BJ (cell line): Measurements from ENCODE around the gene RFT1. TPM values are rescaled to one million over a fixed set of nuclear protein-coding genes. Genes with fewer than 3 reads are reported as not detected.
"Not testable (repeated sequence)": the region's sequence is repeated elsewhere in the genome, so short reads cannot be mapped to it uniquely, and the experiment has no call there.

Experiments
- CTCF ChIA-PET: fragments of 350-600 bp; formaldehyde crosslinking; extraction: SDS; loops from one replicate; lab custom pipeline; 2021; ENCODE audit warnings: antibody characterized with exemption, inconsistent platforms; lab: Yijun Ruan, JAX
- POLR2A ChIA-PET: fragments of 300-600 bp; sonication (Branson Sonifier 250); formaldehyde crosslinking; extraction: SDS; loops from one replicate; lab custom pipeline; 2021; ENCODE audit warnings: antibody characterized with exemption; lab: Charles Lee
- DNase-seq: peaks from one replicate; pipeline ENCODE4 v3.0.0-alpha.2; 2011; ENCODE audit warnings: low read depth
- H3K27me3 ChIP-seq: 2 replicates; pipeline ENCODE4 v1.6.0; 2011; ENCODE audit warnings: low read length; ENCODE audit not compliant: control insufficient read depth, insufficient read depth
- H3K36me3 ChIP-seq: 2 replicates; pipeline ENCODE4 v1.5.1; 2011; ENCODE audit warnings: low read length; ENCODE audit not compliant: control insufficient read depth, insufficient read depth
- H3K4me3 ChIP-seq: 2 replicates; pipeline ENCODE4 v1.5.1; 2011; ENCODE audit warnings: low read depth, mild to moderate bottlenecking, control low read depth, low read length
- polyA plus RNA-seq: library from polyadenylated mRNA; depleted of rRNA; stranded (reverse); fragments of >200 nt; gene quantifications from 2 replicates; pipeline ENCODE4 v1.2.3, GENCODE V29; 2011
- TF ChIP-seq, protein P1 (sequence below): IDR thresholded peaks from 2 replicates; pipeline ENCODE4 v1.5.1; 2011; ENCODE audit warnings: low read depth, mild to moderate bottlenecking, control low read depth, inconsistent platforms, low read length, moderate library complexity; ENCODE audit not compliant: insufficient read depth

Gene RFT1
- polyA plus RNA-seq, 1 experiment = 27.9 TPM

DNA sequence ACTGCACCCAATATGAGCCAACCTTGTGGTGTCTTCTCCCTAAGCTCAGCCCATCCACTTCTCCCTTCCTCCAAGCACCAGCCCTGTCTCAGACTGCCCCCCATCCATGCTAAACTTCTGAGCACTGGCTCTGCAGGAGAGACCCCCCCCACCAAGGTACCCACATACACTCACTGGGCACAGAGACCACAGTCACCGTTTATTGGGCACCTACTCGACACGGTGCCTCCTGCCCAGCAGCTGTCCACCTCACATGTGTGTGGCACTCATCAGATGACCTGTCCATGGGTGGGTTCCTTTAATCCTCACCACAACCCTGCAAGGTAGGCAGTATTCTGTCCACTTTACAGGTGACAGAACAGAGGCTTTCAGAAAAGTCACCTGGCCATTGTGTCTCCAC lies 62.1 kb downstream of the RFT1 start:
- peaks cover 6% of the 10 kb centered on the region for H3K27me3 ChIP-seq
- no peak overlapping the region for H3K4me3 ChIP-seq
- no peaks in the 10 kb centered on the region for H3K36me3 ChIP-seq
- ChIA-PET CTCF (interaction anchor here (1.0 kb wide), 1 partner anchor 223 kb away, joined by 3 read pairs; no protein-coding TSS in a partner anchor), POLR2A (no interaction called here)
- TF ChIP-seq, protein P1, sequence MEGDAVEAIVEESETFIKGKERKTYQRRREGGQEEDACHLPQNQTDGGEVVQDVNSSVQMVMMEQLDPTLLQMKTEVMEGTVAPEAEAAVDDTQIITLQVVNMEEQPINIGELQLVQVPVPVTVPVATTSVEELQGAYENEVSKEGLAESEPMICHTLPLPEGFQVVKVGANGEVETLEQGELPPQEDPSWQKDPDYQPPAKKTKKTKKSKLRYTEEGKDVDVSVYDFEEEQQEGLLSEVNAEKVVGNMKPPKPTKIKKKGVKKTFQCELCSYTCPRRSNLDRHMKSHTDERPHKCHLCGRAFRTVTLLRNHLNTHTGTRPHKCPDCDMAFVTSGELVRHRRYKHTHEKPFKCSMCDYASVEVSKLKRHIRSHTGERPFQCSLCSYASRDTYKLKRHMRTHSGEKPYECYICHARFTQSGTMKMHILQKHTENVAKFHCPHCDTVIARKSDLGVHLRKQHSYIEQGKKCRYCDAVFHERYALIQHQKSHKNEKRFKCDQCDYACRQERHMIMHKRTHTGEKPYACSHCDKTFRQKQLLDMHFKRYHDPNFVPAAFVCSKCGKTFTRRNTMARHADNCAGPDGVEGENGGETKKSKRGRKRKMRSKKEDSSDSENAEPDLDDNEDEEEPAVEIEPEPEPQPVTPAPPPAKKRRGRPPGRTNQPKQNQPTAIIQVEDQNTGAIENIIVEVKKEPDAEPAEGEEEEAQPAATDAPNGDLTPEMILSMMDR = no peak
- no peak for DNase-seq

DNA sequence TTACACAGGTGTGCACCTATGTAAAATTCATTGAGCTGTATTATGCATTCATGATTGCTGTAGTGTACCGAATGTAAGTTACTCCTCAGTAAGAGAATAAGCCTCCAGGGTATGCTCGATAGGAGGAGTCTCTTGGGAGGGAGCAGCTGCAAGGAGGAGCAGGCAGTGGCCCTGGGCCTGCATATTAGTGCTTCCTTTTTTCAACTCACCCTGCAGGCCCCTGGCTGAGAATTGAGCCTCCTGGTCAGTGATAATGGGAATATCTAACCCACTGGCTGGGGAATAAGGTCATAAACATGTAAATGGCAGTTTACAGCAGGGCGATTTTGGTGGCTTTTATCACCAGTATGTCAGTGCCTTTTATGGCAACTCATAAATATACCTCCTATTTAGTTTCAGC lies 62.7 kb downstream of the RFT1 start:
- Histone ChIP-seq H3K4me3 (no peak overlapping the region), H3K36me3 (no peaks in the 10 kb centered on the region), H3K27me3 (peaks cover 6% of the 10 kb centered on the region)
- ChIA-PET CTCF (interaction anchor here (1.0 kb wide), 1 partner anchor 222 kb away, joined by 3 read pairs; no protein-coding TSS in a partner anchor), POLR2A (no interaction called here)
- TF ChIP-seq, protein P1 = no peak
- no peak for DNase-seq

DNA sequence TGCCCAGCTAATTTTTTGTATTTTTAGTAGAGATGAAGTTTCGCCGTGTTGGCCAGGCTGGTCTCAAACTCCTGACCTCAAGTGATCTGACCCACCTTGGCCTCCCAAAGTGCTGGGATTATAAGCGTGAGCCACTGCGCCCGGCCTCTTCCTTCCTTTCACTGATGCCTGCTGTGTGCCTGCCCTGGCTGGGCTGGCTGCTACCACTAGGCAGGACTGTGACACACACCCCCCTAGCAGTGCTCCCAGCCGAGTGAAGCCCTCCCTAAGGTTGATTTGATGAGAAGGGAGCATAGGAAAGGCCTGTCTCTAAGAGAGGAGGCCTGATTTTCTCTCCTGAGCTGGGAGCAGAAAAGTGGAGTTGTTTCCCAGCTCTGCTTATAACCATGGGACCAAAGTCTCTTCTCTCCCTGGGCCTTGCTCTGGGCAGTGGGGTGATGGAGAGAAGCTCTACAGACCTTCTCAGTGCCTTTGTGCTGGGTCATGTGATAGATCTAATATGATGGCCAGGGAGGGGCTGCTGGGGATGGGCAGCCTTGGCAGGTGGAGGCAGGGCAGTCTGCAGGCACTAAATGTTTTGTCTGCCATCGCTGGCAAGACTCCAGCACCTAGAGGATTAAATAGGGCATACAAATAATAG lies 64.3 kb downstream of the RFT1 start:
- H3K36me3 ChIP-seq = no peaks in the 10 kb centered on the region
- no peak for DNase-seq
- POLR2A ChIA-PET = no interaction called here
- TF ChIP-seq, protein P1 = no peak
- CTCF ChIA-PET = interaction anchor here (0.9 kb wide), 1 partner anchor 45 kb away, joined by 3 read pairs; no protein-coding TSS in a partner anchor
- no peak overlapping the region for H3K4me3 ChIP-seq
- peaks cover 8% of the 10 kb centered on the region for H3K27me3 ChIP-seq

DNA sequence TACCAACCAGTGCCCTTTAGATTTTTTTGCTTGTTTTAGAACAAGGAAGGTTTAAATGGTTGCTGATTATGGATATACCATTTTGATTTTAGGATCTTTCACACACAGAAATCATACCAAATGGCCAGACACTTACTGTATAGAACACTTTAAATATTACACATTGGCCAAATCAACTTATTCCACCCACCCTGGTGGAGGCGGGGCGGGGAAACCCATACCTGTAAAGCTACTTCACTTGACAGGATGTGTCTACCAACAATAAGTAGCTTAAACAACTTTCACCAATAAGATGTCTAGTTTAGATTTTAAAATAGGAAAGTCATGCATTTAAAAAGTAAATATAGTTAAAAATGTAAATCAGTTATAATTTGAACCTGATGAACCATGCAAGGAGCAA lies 67.3 kb downstream of the RFT1 start:
- ChIA-PET POLR2A (no interaction called here), CTCF (no interaction called here)
- H3K27me3 ChIP-seq = peaks cover 6% of the 10 kb centered on the region
- TF ChIP-seq, protein P1 = no peak
- no peaks in the 10 kb centered on the region for H3K36me3 ChIP-seq
- DNase-seq = no peak
- no peak overlapping the region for H3K4me3 ChIP-seq

DNA sequence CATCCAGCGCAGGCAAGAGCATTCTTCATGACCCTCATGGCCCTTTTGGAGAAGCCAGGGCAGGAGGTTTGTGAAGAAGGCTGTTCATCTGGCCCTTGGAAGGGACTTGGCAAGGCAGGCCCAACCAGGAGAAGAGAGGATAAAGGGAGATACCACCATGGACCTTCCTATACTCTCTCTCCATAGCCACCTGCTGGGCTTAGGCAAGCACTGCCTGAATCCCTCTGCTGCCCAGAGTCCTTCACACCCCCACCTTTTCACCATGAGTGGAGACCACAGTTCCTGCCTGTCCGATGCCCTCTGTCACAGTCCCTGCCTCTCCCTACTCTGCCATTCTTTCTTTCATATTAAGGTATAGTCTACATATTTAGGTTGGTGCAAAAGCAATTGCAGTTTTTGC lies 73.8 kb downstream of the RFT1 start:
- DNase-seq = no peak
- H3K27me3 ChIP-seq = peaks cover 2% of the 10 kb centered on the region; the same call in 1 of the 2 replicates
- ChIA-PET CTCF (interaction anchor here (1.9 kb wide), 1 partner anchor 15 kb away, joined by 4 read pairs; no protein-coding TSS in a partner anchor), POLR2A (no interaction called here)
- H3K36me3 ChIP-seq = no peaks in the 10 kb centered on the region
- H3K4me3 ChIP-seq = no peak overlapping the region
- TF ChIP-seq, protein P1 = peak; percentile 41

DNA sequence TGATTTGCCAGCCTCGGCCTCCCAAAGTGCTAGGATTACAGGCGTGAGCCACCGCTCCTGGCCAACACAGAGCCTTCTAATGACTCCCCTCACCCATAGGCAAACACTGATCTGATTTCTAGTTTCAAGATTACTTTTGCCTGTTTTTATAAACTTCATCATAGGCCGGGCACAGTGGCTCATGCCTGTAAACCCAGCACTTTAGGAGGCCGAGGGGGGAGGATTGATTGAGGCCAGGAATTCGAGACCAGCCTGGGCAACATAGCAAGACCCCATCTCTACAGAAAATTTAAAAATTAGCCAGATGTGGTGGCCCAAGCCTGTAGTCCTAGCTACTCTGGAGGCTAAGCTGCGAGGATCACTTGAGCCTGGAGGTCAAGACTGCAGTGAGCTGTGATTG lies 76.0 kb downstream of the RFT1 start:
- H3K4me3 ChIP-seq, H3K36me3 ChIP-seq, H3K27me3 ChIP-seq, POLR2A ChIA-PET, DNase-seq: not testable (repeated sequence)
- CTCF ChIA-PET = interaction anchor here (0.6 to 0.7 kb wide), 2 partner anchors 68 to 490 kb away, joined by 3 to 4 read pairs; no protein-coding TSS in a partner anchor
